Memory B cell (primary cell): ENCODE measurements around the gene EGFL7.
A peak's percentile ranks its signal among the peaks of the same experiment; 100 is the strongest.

ENCODE experiments used
- ATAC-seq: fragments of 150-1000 bp; cut with Tn5 transposase; 2 replicates; pipeline ENCODE4 v1.10.0; 2021; ENCODE audit warnings: low read depth, mild to moderate bottlenecking, moderate library complexity
- DNase-seq, 2 donors: peaks; one replicate each; pipeline ENCODE4 v3.0.0; 2022; ENCODE audit warnings: low spot score in 2 of 2
- H3K27ac Mint-ChIP-seq: one replicate; pipeline ENCODE4 v1.8.0; 2022; ENCODE audit warnings: mild to moderate bottlenecking, moderate library complexity, mixed read lengths
- H3K27me3 Mint-ChIP-seq: one replicate; pipeline ENCODE4 v1.8.0; 2022; ENCODE audit warnings: mixed read lengths
- H3K36me3 Mint-ChIP-seq: one replicate; pipeline ENCODE4 v1.8.0; 2022; ENCODE audit warnings: mild to moderate bottlenecking, mixed read lengths
- H3K4me1 Mint-ChIP-seq: one replicate; pipeline ENCODE4 v1.8.0; 2022; ENCODE audit warnings: mixed read lengths
- H3K4me3 Mint-ChIP-seq: one replicate; pipeline ENCODE4 v1.8.0; 2022; ENCODE audit warnings: mild to moderate bottlenecking, moderate library complexity, mixed read lengths
- H3K9me3 Mint-ChIP-seq: one replicate; pipeline ENCODE4 v1.8.0; 2022; ENCODE audit warnings: mixed read lengths

Gene EGFL7

GRCh38 chr9:136667214-136667939 is 4.7 kb downstream of the EGFL7 start:
- H3K27ac Mint-ChIP-seq, result no peak overlapping the region
- ATAC-seq, result no peak
- H3K27me3 Mint-ChIP-seq, result peaks cover 10% of the 10 kb centered on the region
- H3K4me1 Mint-ChIP-seq, result peaks cover 9% of the 10 kb centered on the region
- H3K9me3 Mint-ChIP-seq, result no peaks in the 10 kb centered on the region
- no peaks in the 10 kb centered on the region for H3K36me3 Mint-ChIP-seq
- DNase-seq, result no peak
- no peak overlapping the region for H3K4me3 Mint-ChIP-seq

DNA sequence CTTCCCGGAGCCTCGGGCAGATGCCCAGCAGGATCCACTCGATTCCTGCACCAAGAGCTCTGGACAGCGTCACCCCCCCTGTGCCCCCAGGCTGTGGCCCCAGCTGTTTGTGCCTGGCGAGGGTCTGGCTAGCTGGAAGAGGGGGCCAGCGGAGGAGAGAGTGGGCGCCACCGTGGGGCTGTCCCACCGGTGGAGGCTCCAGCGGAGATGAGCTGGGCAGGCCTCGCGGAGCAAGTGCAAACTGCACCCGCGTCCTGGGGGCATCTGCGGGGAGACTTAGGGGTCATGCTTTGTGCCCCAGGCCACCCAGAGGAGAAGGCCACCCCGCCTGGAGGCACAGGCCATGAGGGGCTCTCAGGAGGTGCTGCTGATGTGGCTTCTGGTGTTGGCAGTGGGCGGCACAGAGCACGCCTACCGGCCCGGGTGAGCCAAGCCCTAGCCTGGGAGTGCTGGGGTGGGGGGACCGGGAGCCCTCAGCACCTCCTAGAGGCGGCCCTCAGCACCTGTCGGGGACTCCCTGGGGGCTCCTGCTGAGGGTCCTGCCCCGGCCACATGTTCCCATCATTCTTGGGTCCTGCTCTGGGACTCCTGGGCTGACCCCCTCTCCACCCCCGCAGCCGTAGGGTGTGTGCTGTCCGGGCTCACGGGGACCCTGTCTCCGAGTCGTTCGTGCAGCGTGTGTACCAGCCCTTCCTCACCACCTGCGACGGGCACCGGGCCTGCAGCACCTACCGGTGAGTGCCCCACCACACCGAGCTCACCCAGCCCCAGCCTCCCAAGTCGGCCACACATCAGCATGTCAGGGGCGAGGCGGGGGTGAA is 5.4 kb downstream of the EGFL7 start:
- Mint-ChIP-seq H3K27me3 (peaks cover 9% of the 10 kb centered on the region), H3K36me3 (no peaks in the 10 kb centered on the region), H3K4me1 (peaks cover 9% of the 10 kb centered on the region), H3K9me3 (no peaks in the 10 kb centered on the region), H3K4me3 (no peak overlapping the region), H3K27ac (no peak overlapping the region)
- DNase-seq, result peak in 1 of 2 donors; percentile 31
- ATAC-seq, result peak; percentile 24

GRCh38 chr9:136668983-136669790 is 6.5 kb downstream of the EGFL7 start:
- H3K4me1 Mint-ChIP-seq, result peaks cover 9% of the 10 kb centered on the region
- H3K27me3 Mint-ChIP-seq, result peaks cover 6% of the 10 kb centered on the region
- ATAC-seq (no peak), DNase-seq (no peak)
- no peak overlapping the region for H3K27ac Mint-ChIP-seq
- H3K36me3 Mint-ChIP-seq, result peaks cover 2% of the 10 kb centered on the region
- no peaks in the 10 kb centered on the region for H3K9me3 Mint-ChIP-seq
- H3K4me3 Mint-ChIP-seq, result no peak overlapping the region

DNA sequence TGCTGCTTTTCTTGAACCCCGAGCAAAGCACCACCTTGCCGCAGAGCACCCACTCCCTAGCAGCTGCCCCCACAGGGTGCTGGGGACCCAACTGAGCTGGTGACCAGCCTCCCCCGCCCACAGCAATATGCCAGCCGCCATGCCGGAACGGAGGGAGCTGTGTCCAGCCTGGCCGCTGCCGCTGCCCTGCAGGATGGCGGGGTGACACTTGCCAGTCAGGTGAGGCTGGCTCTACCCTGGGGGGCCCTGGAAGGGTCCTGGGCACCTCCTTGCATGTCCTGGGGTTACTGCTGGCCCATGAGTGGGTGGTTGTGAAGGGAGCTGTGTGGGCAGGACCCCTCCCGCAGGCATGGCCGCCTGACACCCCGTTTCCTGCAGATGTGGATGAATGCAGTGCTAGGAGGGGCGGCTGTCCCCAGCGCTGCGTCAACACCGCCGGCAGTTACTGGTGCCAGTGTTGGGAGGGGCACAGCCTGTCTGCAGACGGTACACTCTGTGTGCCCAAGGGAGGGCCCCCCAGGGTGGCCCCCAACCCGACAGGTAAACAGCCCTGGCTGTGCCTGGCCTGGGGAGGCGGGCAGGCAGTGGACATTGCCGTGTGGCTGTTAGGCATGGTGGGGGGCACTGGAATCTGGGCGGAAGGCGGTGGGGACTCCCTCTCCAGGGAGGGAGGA is 7.2 kb downstream of the EGFL7 start:
- Mint-ChIP-seq H3K27me3 (peaks cover 6% of the 10 kb centered on the region), H3K27ac (no peak overlapping the region), H3K9me3 (no peaks in the 10 kb centered on the region), H3K4me1 (peaks cover 7% of the 10 kb centered on the region), H3K36me3 (peaks cover 4% of the 10 kb centered on the region), H3K4me3 (no peak overlapping the region)
- ATAC-seq (no peak), DNase-seq (no peak)

DNA sequence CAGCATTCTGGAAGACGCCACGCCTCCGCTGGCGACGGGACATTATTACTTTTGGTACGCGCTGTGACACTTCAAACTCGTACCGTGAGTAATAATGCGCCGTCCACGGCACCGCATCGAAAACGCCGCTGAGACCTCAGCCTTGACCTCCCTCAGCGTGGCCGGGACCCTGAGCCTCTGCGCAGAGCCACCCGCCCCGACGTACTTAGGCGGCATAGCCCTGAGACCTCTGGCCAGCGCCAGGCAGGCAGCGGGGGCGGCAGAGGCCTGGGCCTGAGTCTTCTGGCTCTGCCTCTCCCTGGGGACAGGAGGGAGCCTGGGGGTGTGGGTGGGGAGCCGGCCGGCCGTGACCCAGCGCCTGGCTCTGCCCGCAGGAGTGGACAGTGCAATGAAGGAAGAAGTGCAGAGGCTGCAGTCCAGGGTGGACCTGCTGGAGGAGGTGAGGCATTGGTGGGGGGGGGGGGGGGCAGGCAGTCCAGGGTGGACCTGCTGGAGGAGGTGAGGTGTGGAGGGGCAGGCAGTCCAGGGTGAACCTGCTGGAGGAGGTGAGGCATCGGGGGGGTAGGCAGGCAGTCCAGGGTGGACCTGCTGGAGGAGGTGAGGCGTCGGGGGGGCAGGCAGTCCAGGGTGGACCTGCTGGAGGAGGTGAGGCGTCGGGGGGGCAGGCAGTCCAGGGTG is 8.0 kb downstream of the EGFL7 start:
- DNase-seq (no peak), ATAC-seq (no peak)
- H3K27me3 Mint-ChIP-seq, result peaks cover 4% of the 10 kb centered on the region
- H3K4me1 Mint-ChIP-seq, result peaks cover 5% of the 10 kb centered on the region
- no peak overlapping the region for H3K27ac Mint-ChIP-seq
- H3K36me3 Mint-ChIP-seq, result peaks cover 4% of the 10 kb centered on the region
- no peaks in the 10 kb centered on the region for H3K9me3 Mint-ChIP-seq
- no peak overlapping the region for H3K4me3 Mint-ChIP-seq

GRCh38 chr9:136671254-136671614 is 8.5 kb downstream of the EGFL7 start:
- ATAC-seq (no peak), DNase-seq (no peak)
- H3K9me3 Mint-ChIP-seq, result no peaks in the 10 kb centered on the region
- H3K4me3 Mint-ChIP-seq, result no peak overlapping the region
- peaks cover 5% of the 10 kb centered on the region for H3K4me1 Mint-ChIP-seq
- peaks cover 4% of the 10 kb centered on the region for H3K36me3 Mint-ChIP-seq
- H3K27me3 Mint-ChIP-seq, result peaks cover 4% of the 10 kb centered on the region
- no peak overlapping the region for H3K27ac Mint-ChIP-seq

DNA sequence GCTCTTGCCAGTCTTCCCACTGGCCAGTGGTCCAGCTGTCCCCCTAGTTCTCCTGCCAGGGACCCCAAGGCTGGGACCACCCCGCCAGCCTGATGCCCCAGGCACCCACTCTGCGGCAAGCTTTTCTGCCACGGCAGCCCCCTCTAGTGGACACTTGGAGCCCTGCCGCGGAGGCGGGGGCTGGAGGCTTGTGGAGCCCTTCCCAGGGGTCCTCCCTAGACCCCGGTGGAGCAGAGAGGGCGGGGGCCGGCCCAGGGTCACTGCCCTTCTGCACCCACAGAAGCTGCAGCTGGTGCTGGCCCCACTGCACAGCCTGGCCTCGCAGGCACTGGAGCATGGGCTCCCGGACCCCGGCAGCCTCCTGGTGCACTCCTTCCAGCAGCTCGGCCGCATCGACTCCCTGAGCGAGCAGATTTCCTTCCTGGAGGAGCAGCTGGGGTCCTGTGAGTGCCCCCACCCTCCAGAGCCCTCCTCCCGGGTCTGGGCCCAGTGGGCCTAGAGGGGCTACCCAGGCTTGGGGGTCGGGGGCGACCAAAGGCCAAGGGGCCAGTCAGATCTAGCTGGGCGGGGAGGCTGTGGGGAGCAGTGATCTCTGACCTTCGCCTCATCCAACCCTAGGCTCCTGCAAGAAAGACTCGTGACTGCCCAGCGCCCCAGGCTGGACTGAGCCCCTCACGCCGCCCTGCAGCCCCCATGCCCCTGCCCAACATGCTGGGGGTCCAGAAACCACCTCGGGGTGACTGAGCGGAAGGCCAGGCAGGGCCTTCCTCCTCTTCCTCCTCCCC is 9.1 kb downstream of the EGFL7 start:
- no peak overlapping the region for H3K4me3 Mint-ChIP-seq
- ATAC-seq (peak; percentile 64), DNase-seq (peak in 1 of 2 donors; percentile 48)
- H3K27me3 Mint-ChIP-seq, result peaks cover 4% of the 10 kb centered on the region
- peaks cover 5% of the 10 kb centered on the region for H3K4me1 Mint-ChIP-seq
- no peak overlapping the region for H3K27ac Mint-ChIP-seq
- no peaks in the 10 kb centered on the region for H3K9me3 Mint-ChIP-seq
- H3K36me3 Mint-ChIP-seq, result peaks cover 5% of the 10 kb centered on the region

DNA sequence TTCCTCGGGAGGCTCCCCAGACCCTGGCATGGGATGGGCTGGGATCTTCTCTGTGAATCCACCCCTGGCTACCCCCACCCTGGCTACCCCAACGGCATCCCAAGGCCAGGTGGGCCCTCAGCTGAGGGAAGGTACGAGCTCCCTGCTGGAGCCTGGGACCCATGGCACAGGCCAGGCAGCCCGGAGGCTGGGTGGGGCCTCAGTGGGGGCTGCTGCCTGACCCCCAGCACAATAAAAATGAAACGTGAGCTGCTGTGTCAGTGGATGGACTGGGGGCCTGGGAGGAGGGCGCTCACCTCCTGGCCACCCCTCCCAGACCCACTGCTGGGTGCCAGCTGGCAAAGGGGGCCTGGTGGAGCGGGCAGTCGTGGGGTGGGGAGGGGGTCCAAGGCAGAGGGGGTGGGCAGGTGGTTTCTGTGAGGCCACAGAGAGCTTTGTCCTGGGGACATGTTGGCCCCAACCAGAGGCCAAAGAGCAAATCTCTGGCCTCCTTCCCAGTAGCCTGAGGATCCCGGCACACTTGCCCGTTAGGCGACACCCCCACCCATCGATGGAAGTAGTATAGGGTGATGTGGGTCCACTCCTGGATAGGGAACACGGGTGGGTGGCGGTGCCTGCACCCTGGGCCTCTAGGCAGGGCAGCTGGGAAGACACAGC is 9.8 kb downstream of the EGFL7 start:
- H3K27me3 Mint-ChIP-seq, result peaks cover 4% of the 10 kb centered on the region
- H3K4me3 Mint-ChIP-seq, result no peak overlapping the region
- no peak for ATAC-seq
- H3K27ac Mint-ChIP-seq, result no peak overlapping the region
- no peaks in the 10 kb centered on the region for H3K9me3 Mint-ChIP-seq
- DNase-seq, result no peak
- peaks cover 5% of the 10 kb centered on the region for H3K4me1 Mint-ChIP-seq
- H3K36me3 Mint-ChIP-seq, result peaks cover 6% of the 10 kb centered on the region

GRCh38 chr9:136673088-136673974 is 10.6 kb downstream of the EGFL7 start:
- DNase-seq, result no peak
- no peaks in the 10 kb centered on the region for H3K9me3 Mint-ChIP-seq
- H3K4me3 Mint-ChIP-seq, result no peak overlapping the region
- H3K27me3 Mint-ChIP-seq, result peaks cover 4% of the 10 kb centered on the region
- no peak overlapping the region for H3K27ac Mint-ChIP-seq
- peaks cover 5% of the 10 kb centered on the region for H3K4me1 Mint-ChIP-seq
- ATAC-seq, result no peak
- peaks cover 6% of the 10 kb centered on the region for H3K36me3 Mint-ChIP-seq

GRCh38 chr9:136673975-136674785 is 11.5 kb downstream of the EGFL7 start:
- DNase-seq, result no peak
- Mint-ChIP-seq H3K4me1 (peaks cover 2% of the 10 kb centered on the region), H3K36me3 (peaks cover 6% of the 10 kb centered on the region), H3K4me3 (no peak overlapping the region), H3K9me3 (no peaks in the 10 kb centered on the region), H3K27me3 (peaks cover 2% of the 10 kb centered on the region), H3K27ac (no peak overlapping the region)
- no peak for ATAC-seq

DNA sequence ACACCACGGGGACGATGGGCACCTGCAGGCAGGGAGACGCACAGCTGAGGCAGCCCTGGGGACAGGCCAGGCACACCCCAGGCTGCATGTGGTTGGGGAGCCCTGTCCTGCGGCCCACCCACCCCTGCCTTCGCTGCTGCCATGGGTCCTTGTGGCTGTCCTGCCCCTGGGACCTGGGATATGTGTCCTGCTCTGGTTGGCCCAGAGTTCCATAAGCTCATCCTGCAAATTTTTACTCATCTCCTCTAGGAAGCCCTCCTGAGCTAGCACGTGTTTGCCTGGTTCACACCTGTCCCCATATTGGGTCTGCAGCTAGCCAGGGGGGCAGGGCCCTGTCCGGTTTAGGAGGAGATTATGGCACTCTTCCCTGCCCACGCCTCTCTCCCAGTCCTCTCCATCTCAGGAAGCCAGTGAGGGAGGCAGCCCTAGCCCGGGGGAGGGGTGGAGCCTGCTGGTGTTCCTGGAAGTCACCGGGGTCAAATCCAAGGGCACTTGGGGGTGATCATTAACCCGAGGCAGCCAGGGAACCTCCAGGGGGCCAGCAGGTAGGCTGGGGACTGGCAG is 12.2 kb downstream of the EGFL7 start:
- peaks cover 6% of the 10 kb centered on the region for H3K36me3 Mint-ChIP-seq
- peaks cover 2% of the 10 kb centered on the region for H3K4me1 Mint-ChIP-seq
- ATAC-seq (no peak), DNase-seq (no peak)
- H3K4me3 Mint-ChIP-seq, result no peak overlapping the region
- no peak overlapping the region for H3K27ac Mint-ChIP-seq
- no peaks in the 10 kb centered on the region for H3K9me3 Mint-ChIP-seq
- H3K27me3 Mint-ChIP-seq, result peaks cover 2% of the 10 kb centered on the region
